HG03457 (cell line): ENCODE measurements around the gene ZNF133.
"Not testable (repeated sequence)": the region's sequence is repeated elsewhere in the genome, so short reads cannot be mapped to it uniquely, and the experiment has no call there.

Experiments used
- ATAC-seq: cut with Tn5 transposase; IDR thresholded peaks from one replicate; pipeline ENCODE4 v1.9.1; 2021; ENCODE audit warnings: moderate number of reproducible peaks; ENCODE audit not compliant: unreplicated experiment

The ZNF133 gene

GRCh38 chr20:18284805-18285533 is 3.4 kb upstream of the ZNF133 start:
- no peak for ATAC-seq

GRCh38 chr20:18287546-18287914 is 797 bp upstream of the ZNF133 start:
- peak; percentile 3 for ATAC-seq

GRCh38 chr20:18288749-18289267 is 481 bp downstream of the ZNF133 start:
- ATAC-seq = no peak

- ATAC-seq = no peak
Observed at GRCh38 chr20:18289306-18289705, 979 bp downstream of the ZNF133 start.

- ATAC-seq = no peak
Observed at GRCh38 chr20:18299364-18299763, 11.0 kb downstream of the ZNF133 start.

GRCh38 chr20:18304618-18305017 is 16.3 kb downstream of the ZNF133 start:
- no peak for ATAC-seq

GRCh38 chr20:18307301-18307700 is 19.0 kb downstream of the ZNF133 start:
- no peak for ATAC-seq

- no peak for ATAC-seq
Observed at GRCh38 chr20:18310051-18310450, 21.7 kb downstream of the ZNF133 start.

- no peak for ATAC-seq
Observed at GRCh38 chr20:18310592-18310991, 22.3 kb downstream of the ZNF133 start.

GRCh38 chr20:18312723-18313122 is 24.4 kb downstream of the ZNF133 start:
- no peak for ATAC-seq

- ATAC-seq = no peak
Observed at GRCh38 chr20:18313411-18313810, 25.1 kb downstream of the ZNF133 start.

- no peak for ATAC-seq
Observed at GRCh38 chr20:18314786-18315406, 26.6 kb downstream of the ZNF133 start.

- ATAC-seq = no peak
Observed at GRCh38 chr20:18316166-18316565, 27.8 kb downstream of the ZNF133 start.

- ATAC-seq = no peak
Observed at GRCh38 chr20:18321316-18321715, 33.0 kb downstream of the ZNF133 start.

GRCh38 chr20:18321976-18322950 is 33.9 kb downstream of the ZNF133 start:
- no peak for ATAC-seq

GRCh38 chr20:18323705-18324104 is 35.4 kb downstream of the ZNF133 start:
- no peak for ATAC-seq

GRCh38 chr20:18324596-18325089 is 36.3 kb downstream of the ZNF133 start:
- no peak for ATAC-seq

- no peak for ATAC-seq
Observed at GRCh38 chr20:18326990-18327389, 38.7 kb downstream of the ZNF133 start.

GRCh38 chr20:18331694-18332093 is 43.4 kb downstream of the ZNF133 start:
- ATAC-seq = no peak

- not testable (repeated sequence) for ATAC-seq
Observed at GRCh38 chr20:18349749-18350148, 61.4 kb downstream of the ZNF133 start.

GRCh38 chr20:18359854-18360253 is 71.5 kb downstream of the ZNF133 start:
- no peak for ATAC-seq
